Breast epithelium (tissue), 4 donors: ENCODE measurements around the gene CEP78. TPM values are rescaled to one million over a fixed set of nuclear protein-coding genes. Genes with fewer than 3 reads are reported as not detected.

ENCODE experiments used
- DNase-seq, 2 donors: peaks; one replicate each; pipeline ENCODE4 v3.0.0-alpha.2; 2019; ENCODE audit warnings: low spot score in 2 of 2
- H3K27ac ChIP-seq, 2 donors: fragments of 200-600 bp; sonication (generic) in 1 of 2; one replicate each; pipeline ENCODE4 v1.5.1; 2016 to 2019; ENCODE audit warnings: mild to moderate bottlenecking in 1 of 2
- H3K27me3 ChIP-seq, 2 donors: fragments of 200-600 bp; sonication (generic) in 1 of 2; one replicate each; pipeline versions ENCODE4 v1.5.1 to v1.6.0; 2017 to 2019; ENCODE audit warnings: control low read depth in 1 of 2, mild to moderate bottlenecking in 1 of 2
- H3K36me3 ChIP-seq: fragments of 200-600 bp; one replicate; pipeline ENCODE4 v1.5.1; 2019
- H3K4me1 ChIP-seq, 2 donors: fragments of 200-600 bp; sonication (generic); one replicate each; pipeline ENCODE4 v1.5.1; 2016 to 2019; ENCODE audit warnings: control low read depth in 1 of 2
- H3K4me3 ChIP-seq, 3 donors: fragments of 200-600 bp; sonication (generic); 1 replicate in 2 of 3; 2 replicates in 1 of 3; pipeline ENCODE4 v1.5.1; 2016 to 2019; ENCODE audit warnings: mild to moderate bottlenecking in 3 of 3, moderate library complexity in 2 of 3
- H3K9me3 ChIP-seq, 2 donors: fragments of 200-600 bp; sonication (generic) in 1 of 2; one replicate each; pipeline ENCODE4 v1.5.1; 2016 to 2019; ENCODE audit warnings: control low read depth in 1 of 2
- POLR2A ChIP-seq: fragments of 450-650 bp; IDR thresholded peaks from one replicate; pipeline ENCODE4 v1.6.1; 2016; ENCODE audit warnings: antibody characterized with exemption, mild to moderate bottlenecking, moderate library complexity
- POLR2AphosphoS5 ChIP-seq, 3 donors: sonication (generic); formaldehyde crosslinking; IDR thresholded peaks; one replicate each; pipeline ENCODE4 v1.6.1; 2017; ENCODE audit warnings: antibody characterized with exemption in 3 of 3
- intact Hi-C: fragments of 100-400 bp; cut with DNase I; formaldehyde crosslinking; loops from one replicate; pipeline ENCODE4 v1.15.1; 2023; ENCODE audit warnings: low total_unique reads
- total RNA-seq, 3 donors: library from RNA; depleted of rRNA; stranded (reverse); fragments of >200 nt; gene quantifications; one replicate each; pipeline ENCODE4 v1.1.0, GENCODE V29; 2016
- TF ChIP-seq, protein P1 (sequence below), 3 donors: fragments of 450-650 bp; IDR thresholded peaks; one replicate each; pipeline ENCODE4 v1.5.1; 2016 to 2017; ENCODE audit warnings: antibody characterized with exemption in 3 of 3, mild to moderate bottlenecking in 3 of 3, moderate library complexity in 3 of 3

The CEP78 gene
- total RNA-seq, 3 donors from 2014 or later = 8.8 to 22.1 (median 16.4) TPM

GRCh38 chr9:78301466-78301865, 65.6 kb downstream of the CEP78 start:
- Histone ChIP-seq H3K27ac (no peak overlapping the region), H3K4me3 (no peak overlapping the region)

GRCh38 chr9:78303377-78304062, 67.6 kb downstream of the CEP78 start:
- intact Hi-C loops = loop anchor here (10.0 kb wide), 1 partner anchor 1701 kb away; no protein-coding TSS in a partner anchor
- no peaks in the 10 kb centered on the region for H3K4me1 ChIP-seq
- no peak for DNase-seq
- no peak overlapping the region for H3K27ac ChIP-seq
- H3K36me3 ChIP-seq = no peaks in the 10 kb centered on the region
- TF ChIP-seq POLR2AphosphoS5 (IDR thresholded peaks at IDR 0.05) (no peak), POLR2A (no peak)
- TF ChIP-seq, protein P1, sequence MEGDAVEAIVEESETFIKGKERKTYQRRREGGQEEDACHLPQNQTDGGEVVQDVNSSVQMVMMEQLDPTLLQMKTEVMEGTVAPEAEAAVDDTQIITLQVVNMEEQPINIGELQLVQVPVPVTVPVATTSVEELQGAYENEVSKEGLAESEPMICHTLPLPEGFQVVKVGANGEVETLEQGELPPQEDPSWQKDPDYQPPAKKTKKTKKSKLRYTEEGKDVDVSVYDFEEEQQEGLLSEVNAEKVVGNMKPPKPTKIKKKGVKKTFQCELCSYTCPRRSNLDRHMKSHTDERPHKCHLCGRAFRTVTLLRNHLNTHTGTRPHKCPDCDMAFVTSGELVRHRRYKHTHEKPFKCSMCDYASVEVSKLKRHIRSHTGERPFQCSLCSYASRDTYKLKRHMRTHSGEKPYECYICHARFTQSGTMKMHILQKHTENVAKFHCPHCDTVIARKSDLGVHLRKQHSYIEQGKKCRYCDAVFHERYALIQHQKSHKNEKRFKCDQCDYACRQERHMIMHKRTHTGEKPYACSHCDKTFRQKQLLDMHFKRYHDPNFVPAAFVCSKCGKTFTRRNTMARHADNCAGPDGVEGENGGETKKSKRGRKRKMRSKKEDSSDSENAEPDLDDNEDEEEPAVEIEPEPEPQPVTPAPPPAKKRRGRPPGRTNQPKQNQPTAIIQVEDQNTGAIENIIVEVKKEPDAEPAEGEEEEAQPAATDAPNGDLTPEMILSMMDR (IDR thresholded peaks at IDR 0.05) = no peak
- no peaks in the 10 kb centered on the region for H3K9me3 ChIP-seq
- H3K4me3 ChIP-seq = no peak overlapping the region
- peaks cover 0 to 8% of the 10 kb centered on the region in 2 donors for H3K27me3 ChIP-seq

More at GRCh38 chr9:78301466-78301865, 65.6 kb downstream of the CEP78 start:
- Histone ChIP-seq H3K27me3 (peaks cover 0 to 8% of the 10 kb centered on the region in 2 donors), H3K36me3 (no peaks in the 10 kb centered on the region), H3K4me1 (peaks cover 4 to 6% of the 10 kb centered on the region in 2 donors), H3K9me3 (no peaks in the 10 kb centered on the region)
- intact Hi-C loops = loop anchor here (10.0 kb wide), 1 partner anchor 1703 kb away; no protein-coding TSS in a partner anchor
- TF ChIP-seq, protein P1 (IDR thresholded peaks at IDR 0.05) = no peak
- TF ChIP-seq POLR2AphosphoS5 (IDR thresholded peaks at IDR 0.05) = no peak
- TF ChIP-seq POLR2A = no peak
- DNase-seq = no peak

GRCh38 chr9:78304357-78304756, 68.5 kb downstream of the CEP78 start:
- H3K27me3 ChIP-seq = peaks cover 0 to 8% of the 10 kb centered on the region in 2 donors
- H3K36me3 ChIP-seq = no peaks in the 10 kb centered on the region
- H3K27ac ChIP-seq = no peak overlapping the region
- no peaks in the 10 kb centered on the region for H3K9me3 ChIP-seq
- H3K4me3 ChIP-seq = no peak overlapping the region
- DNase-seq = no peak
- TF ChIP-seq POLR2AphosphoS5 (IDR thresholded peaks at IDR 0.05) (no peak), POLR2A (no peak)
- TF ChIP-seq, protein P1 (IDR thresholded peaks at IDR 0.05) = no peak
- intact Hi-C loops = loop anchor here (10.0 kb wide), 1 partner anchor 1700 kb away; no protein-coding TSS in a partner anchor
- no peaks in the 10 kb centered on the region for H3K4me1 ChIP-seq

GRCh38 chr9:78306222-78307076, 70.6 kb downstream of the CEP78 start:
- no peaks in the 10 kb centered on the region for H3K4me1 ChIP-seq
- no peak overlapping the region for H3K27ac ChIP-seq
- no peak overlapping the region for H3K4me3 ChIP-seq
- DNase-seq = no peak
- H3K36me3 ChIP-seq = no peaks in the 10 kb centered on the region
- H3K9me3 ChIP-seq = no peaks in the 10 kb centered on the region
- TF ChIP-seq, protein P1 (IDR thresholded peaks at IDR 0.05) = no peak
- no peak for TF ChIP-seq POLR2A
- TF ChIP-seq POLR2AphosphoS5 (IDR thresholded peaks at IDR 0.05) = no peak
- intact Hi-C loops = loop anchor here (10.0 kb wide), 1 partner anchor 1698 kb away; no protein-coding TSS in a partner anchor
- H3K27me3 ChIP-seq = no peaks in the 10 kb centered on the region
